Stimulated activated naive CD4-positive, alpha-beta T cell (primary cell): ENCODE data around the gene PLS1.
"Not testable (repeated sequence)": the region's sequence is repeated elsewhere in the genome, so short reads cannot be mapped to it uniquely, and the experiment has no call there.

Source experiments
- DNase-seq, 6 experiments: peaks; one replicate each; lab custom pipeline; 2025; lab: John Stamatoyannopoulos, UW

Gene PLS1

GRCh38 chr3:142595951-142596725, at the start of gene PLS1:
PLS1 (plus strand) TSS chr3:142596393; CDS start chr3:142664238, 67,845 bp downstream.
- peak; percentile 65 to 89 (median 81) for DNase-seq

- no peak for DNase-seq
These were observed 46.2 kb upstream of the PLS1 start for GRCh38 chr3:142549986-142550385.

- DNase-seq, result not testable (repeated sequence)
These were observed 43.6 kb upstream of the PLS1 start for GRCh38 chr3:142552579-142552978.

- DNase-seq, result no peak
These were observed 42.5 kb upstream of the PLS1 start for GRCh38 chr3:142553741-142554140.

- DNase-seq, result no peak
These were observed 36.1 kb upstream of the PLS1 start for GRCh38 chr3:142560118-142560517.

- DNase-seq, result no peak
These were observed 32.6 kb upstream of the PLS1 start for GRCh38 chr3:142563496-142563997.

GRCh38 chr3:142566096-142566495, 30.1 kb upstream of the PLS1 start:
- DNase-seq, result no peak

GRCh38 chr3:142568393-142569017, 27.7 kb upstream of the PLS1 start:
- no peak for DNase-seq

GRCh38 chr3:142569422-142569821, 26.8 kb upstream of the PLS1 start:
- not testable (repeated sequence) for DNase-seq

- not testable (repeated sequence) for DNase-seq
These were observed 22.0 kb upstream of the PLS1 start for GRCh38 chr3:142574223-142574622.

GRCh38 chr3:142574665-142575064, 21.5 kb upstream of the PLS1 start:
- no peak for DNase-seq

- DNase-seq, result no peak
These were observed 19.4 kb upstream of the PLS1 start for GRCh38 chr3:142576792-142577191.

- peak in 1 of 6 experiments; percentile 7 for DNase-seq
These were observed 18.4 kb upstream of the PLS1 start for GRCh38 chr3:142577696-142578328.

GRCh38 chr3:142578329-142579223, 17.6 kb upstream of the PLS1 start, which contains the start of gene ATR:
ATR (minus strand) TSS chr3:142578733; CDS start chr3:142578704, 29 bp downstream.
- DNase-seq, result peak; percentile 87 to 94 (median 92)

GRCh38 chr3:142580061-142580423, 16.2 kb upstream of the PLS1 start:
- no peak for DNase-seq

GRCh38 chr3:142581070-142581469, 15.1 kb upstream of the PLS1 start:
- DNase-seq, result not testable (repeated sequence)

GRCh38 chr3:142586803-142587406, 9.3 kb upstream of the PLS1 start:
- DNase-seq, result peak in 4 of 6 experiments; percentile 4 to 56 (median 23)

GRCh38 chr3:142588703-142589102, 7.5 kb upstream of the PLS1 start:
- no peak for DNase-seq

GRCh38 chr3:142592268-142592667, 3.9 kb upstream of the PLS1 start:
- not testable (repeated sequence) for DNase-seq

- DNase-seq, result no peak
These were observed 1.1 kb upstream of the PLS1 start for GRCh38 chr3:142595141-142595540.

GRCh38 chr3:142595581-142595950, 627 bp upstream of the PLS1 start:
- DNase-seq, result no peak
